WTC11 (cell line): ENCODE results near the gene CORO2B.

ENCODE experiments used
- FOXP1 ChIP-seq: sonication (generic); formaldehyde crosslinking; IDR thresholded peaks from 2 replicates; pipeline ENCODE4 v1.8.0; 2022; ENCODE audit warnings: missing genetic modification reagents, mild to moderate bottlenecking, moderate library complexity, borderline replicate concordance
- NR3C1 ChIP-seq: sonication (generic); formaldehyde crosslinking; conservative IDR thresholded peaks from 2 replicates; pipeline ENCODE4 v1.8.1; 2023; ENCODE audit warnings: low read depth, mild to moderate bottlenecking, missing genetic modification reagents
- ZNF138 ChIP-seq: sonication (generic); formaldehyde crosslinking; conservative IDR thresholded peaks from 2 replicates; pipeline ENCODE4 v1.8.1; 2022; ENCODE audit warnings: mild to moderate bottlenecking, moderate library complexity, missing genetic modification reagents
- ZNF423 ChIP-seq: fragments of 250-450 bp; sonication (Bioruptor Pico); IDR thresholded peaks from 2 replicates; pipeline ENCODE4 v2.1.2; 2022; ENCODE audit warnings: mild to moderate bottlenecking, moderate library complexity
- TF ChIP-seq, protein P1 (sequence below): fragments of 200-600 bp; IDR thresholded peaks from 2 replicates; pipeline ENCODE4 v1.8.0; 2022; ENCODE audit warnings: antibody characterized with exemption
- TF ChIP-seq, protein P2 (sequence below): sonication (generic); formaldehyde crosslinking; IDR thresholded peaks from 2 replicates; pipeline ENCODE4 v1.8.0; 2022; ENCODE audit warnings: mild to moderate bottlenecking, missing genetic modification reagents
- TF ChIP-seq, protein P3 (sequence below): sonication (generic); formaldehyde crosslinking; IDR thresholded peaks from 2 replicates; pipeline ENCODE4 v1.8.0; 2023; ENCODE audit warnings: missing genetic modification reagents, mild to moderate bottlenecking, borderline replicate concordance

DNA sequence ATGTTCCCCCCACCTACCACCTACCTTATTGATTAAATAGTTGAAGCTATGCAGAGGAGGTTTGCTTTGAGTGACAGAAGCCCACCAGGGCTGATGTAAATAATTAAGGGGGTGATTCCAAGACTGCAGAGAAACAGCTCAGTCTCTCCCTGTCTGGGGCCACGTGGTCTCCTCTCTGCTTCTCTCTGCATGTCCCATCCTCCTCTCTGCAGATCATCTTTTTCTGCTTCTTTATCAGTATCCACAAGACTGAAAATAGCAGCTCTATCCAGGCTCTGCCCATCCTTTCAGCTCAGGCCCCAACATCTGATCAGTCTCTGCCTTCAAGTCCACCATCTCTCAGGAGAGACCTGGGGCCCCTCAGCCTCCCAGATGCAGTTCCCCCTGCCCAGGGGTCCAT, 131.1 kb downstream of the CORO2B start:
- TF ChIP-seq, protein P1, sequence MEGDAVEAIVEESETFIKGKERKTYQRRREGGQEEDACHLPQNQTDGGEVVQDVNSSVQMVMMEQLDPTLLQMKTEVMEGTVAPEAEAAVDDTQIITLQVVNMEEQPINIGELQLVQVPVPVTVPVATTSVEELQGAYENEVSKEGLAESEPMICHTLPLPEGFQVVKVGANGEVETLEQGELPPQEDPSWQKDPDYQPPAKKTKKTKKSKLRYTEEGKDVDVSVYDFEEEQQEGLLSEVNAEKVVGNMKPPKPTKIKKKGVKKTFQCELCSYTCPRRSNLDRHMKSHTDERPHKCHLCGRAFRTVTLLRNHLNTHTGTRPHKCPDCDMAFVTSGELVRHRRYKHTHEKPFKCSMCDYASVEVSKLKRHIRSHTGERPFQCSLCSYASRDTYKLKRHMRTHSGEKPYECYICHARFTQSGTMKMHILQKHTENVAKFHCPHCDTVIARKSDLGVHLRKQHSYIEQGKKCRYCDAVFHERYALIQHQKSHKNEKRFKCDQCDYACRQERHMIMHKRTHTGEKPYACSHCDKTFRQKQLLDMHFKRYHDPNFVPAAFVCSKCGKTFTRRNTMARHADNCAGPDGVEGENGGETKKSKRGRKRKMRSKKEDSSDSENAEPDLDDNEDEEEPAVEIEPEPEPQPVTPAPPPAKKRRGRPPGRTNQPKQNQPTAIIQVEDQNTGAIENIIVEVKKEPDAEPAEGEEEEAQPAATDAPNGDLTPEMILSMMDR = no peak
- TF ChIP-seq ZNF138 = no peak
- TF ChIP-seq, protein P2, sequence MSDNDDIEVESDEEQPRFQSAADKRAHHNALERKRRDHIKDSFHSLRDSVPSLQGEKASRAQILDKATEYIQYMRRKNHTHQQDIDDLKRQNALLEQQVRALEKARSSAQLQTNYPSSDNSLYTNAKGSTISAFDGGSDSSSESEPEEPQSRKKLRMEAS (CRISPR knock-in tag) = no peak
- no peak for TF ChIP-seq NR3C1 (CRISPR knock-in tag)
- TF ChIP-seq, protein P3, sequence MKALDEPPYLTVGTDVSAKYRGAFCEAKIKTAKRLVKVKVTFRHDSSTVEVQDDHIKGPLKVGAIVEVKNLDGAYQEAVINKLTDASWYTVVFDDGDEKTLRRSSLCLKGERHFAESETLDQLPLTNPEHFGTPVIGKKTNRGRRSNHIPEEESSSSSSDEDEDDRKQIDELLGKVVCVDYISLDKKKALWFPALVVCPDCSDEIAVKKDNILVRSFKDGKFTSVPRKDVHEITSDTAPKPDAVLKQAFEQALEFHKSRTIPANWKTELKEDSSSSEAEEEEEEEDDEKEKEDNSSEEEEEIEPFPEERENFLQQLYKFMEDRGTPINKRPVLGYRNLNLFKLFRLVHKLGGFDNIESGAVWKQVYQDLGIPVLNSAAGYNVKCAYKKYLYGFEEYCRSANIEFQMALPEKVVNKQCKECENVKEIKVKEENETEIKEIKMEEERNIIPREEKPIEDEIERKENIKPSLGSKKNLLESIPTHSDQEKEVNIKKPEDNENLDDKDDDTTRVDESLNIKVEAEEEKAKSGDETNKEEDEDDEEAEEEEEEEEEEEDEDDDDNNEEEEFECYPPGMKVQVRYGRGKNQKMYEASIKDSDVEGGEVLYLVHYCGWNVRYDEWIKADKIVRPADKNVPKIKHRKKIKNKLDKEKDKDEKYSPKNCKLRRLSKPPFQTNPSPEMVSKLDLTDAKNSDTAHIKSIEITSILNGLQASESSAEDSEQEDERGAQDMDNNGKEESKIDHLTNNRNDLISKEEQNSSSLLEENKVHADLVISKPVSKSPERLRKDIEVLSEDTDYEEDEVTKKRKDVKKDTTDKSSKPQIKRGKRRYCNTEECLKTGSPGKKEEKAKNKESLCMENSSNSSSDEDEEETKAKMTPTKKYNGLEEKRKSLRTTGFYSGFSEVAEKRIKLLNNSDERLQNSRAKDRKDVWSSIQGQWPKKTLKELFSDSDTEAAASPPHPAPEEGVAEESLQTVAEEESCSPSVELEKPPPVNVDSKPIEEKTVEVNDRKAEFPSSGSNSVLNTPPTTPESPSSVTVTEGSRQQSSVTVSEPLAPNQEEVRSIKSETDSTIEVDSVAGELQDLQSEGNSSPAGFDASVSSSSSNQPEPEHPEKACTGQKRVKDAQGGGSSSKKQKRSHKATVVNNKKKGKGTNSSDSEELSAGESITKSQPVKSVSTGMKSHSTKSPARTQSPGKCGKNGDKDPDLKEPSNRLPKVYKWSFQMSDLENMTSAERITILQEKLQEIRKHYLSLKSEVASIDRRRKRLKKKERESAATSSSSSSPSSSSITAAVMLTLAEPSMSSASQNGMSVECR (CRISPR knock-in tag) = no peak
- no peak for TF ChIP-seq ZNF423
- TF ChIP-seq FOXP1 (CRISPR knock-in tag) = no peak
